Calu3 (cell line): Measurements from ENCODE around the gene LRBA. TPM values are rescaled to one million over a fixed set of nuclear protein-coding genes. Genes with fewer than 3 reads are reported as not detected.

Source experiments
- BruUV-seq: library from RNA; stranded (reverse); fragments of 400-500 nt; replicated peaks from 2 replicates; lab custom pipeline; 2021; lab: Mats Ljungman, UMichigan
- CTCF ChIA-PET: fragments of 300-600 bp; sonication (Branson Sonifier 250); formaldehyde crosslinking; loops from one replicate; lab custom pipeline; 2022; ENCODE audit warnings: antibody characterized with exemption; lab: Charles Lee
- DNase-seq: peaks from one replicate; pipeline ENCODE4 v3.0.0; 2022
- H3K27ac Mint-ChIP-seq: one replicate; pipeline ENCODE4 v1.8.0; 2022; ENCODE audit warnings: mixed read lengths; ENCODE audit not compliant: unreplicated experiment
- H3K27me3 Mint-ChIP-seq: one replicate; pipeline ENCODE4 v1.8.0; 2022; ENCODE audit warnings: mixed read lengths; ENCODE audit not compliant: unreplicated experiment
- H3K36me3 Mint-ChIP-seq: one replicate; pipeline ENCODE4 v1.8.0; 2022; ENCODE audit warnings: mild to moderate bottlenecking, moderate library complexity, mixed read lengths; ENCODE audit not compliant: insufficient read depth, unreplicated experiment
- H3K4me1 Mint-ChIP-seq: one replicate; pipeline ENCODE4 v1.8.0; 2022; ENCODE audit warnings: mild to moderate bottlenecking, low read depth, mixed read lengths; ENCODE audit not compliant: unreplicated experiment
- H3K4me3 Mint-ChIP-seq: one replicate; pipeline ENCODE4 v1.8.0; 2022; ENCODE audit warnings: mild to moderate bottlenecking, low read depth, moderate library complexity, mixed read lengths; ENCODE audit not compliant: unreplicated experiment
- H3K9me3 Mint-ChIP-seq: one replicate; pipeline ENCODE4 v1.8.0; 2022; ENCODE audit warnings: low read depth, mixed read lengths; ENCODE audit not compliant: unreplicated experiment
- intact Hi-C: fragments of 100-400 bp; cut with micrococcal nuclease; formaldehyde crosslinking; loops from one replicate; pipeline ENCODE4 v1.10.0; 2022; ENCODE audit not compliant: unreplicated experiment
- total RNA-seq: library from RNA; stranded (reverse); gene quantifications from 2 replicates; pipeline ENCODE4 v1.2.3, GENCODE V29; 2022
- TF ChIP-seq, protein P1 (sequence below): fragments of 200-600 bp; IDR thresholded peaks from one replicate; pipeline ENCODE4 v1.8.0; 2022; ENCODE audit warnings: antibody characterized with exemption; ENCODE audit not compliant: unreplicated experiment

LRBA gene
- total RNA-seq, 1 experiment from 2014 or later: 49.0 TPM

GRCh38 chr4:150948074-150948473 is 67.0 kb downstream of the LRBA start:
- Mint-ChIP-seq H3K27ac (no peak overlapping the region), H3K4me3 (no peak overlapping the region), H3K27me3 (no peaks in the 10 kb centered on the region), H3K36me3 (no peaks in the 10 kb centered on the region), H3K9me3 (no peaks in the 10 kb centered on the region), H3K4me1 (peaks cover 41% of the 10 kb centered on the region)
- BruUV-seq: no TSS peak
- intact Hi-C loops: no loop called here
- no peak for DNase-seq
- TF ChIP-seq, protein P1, sequence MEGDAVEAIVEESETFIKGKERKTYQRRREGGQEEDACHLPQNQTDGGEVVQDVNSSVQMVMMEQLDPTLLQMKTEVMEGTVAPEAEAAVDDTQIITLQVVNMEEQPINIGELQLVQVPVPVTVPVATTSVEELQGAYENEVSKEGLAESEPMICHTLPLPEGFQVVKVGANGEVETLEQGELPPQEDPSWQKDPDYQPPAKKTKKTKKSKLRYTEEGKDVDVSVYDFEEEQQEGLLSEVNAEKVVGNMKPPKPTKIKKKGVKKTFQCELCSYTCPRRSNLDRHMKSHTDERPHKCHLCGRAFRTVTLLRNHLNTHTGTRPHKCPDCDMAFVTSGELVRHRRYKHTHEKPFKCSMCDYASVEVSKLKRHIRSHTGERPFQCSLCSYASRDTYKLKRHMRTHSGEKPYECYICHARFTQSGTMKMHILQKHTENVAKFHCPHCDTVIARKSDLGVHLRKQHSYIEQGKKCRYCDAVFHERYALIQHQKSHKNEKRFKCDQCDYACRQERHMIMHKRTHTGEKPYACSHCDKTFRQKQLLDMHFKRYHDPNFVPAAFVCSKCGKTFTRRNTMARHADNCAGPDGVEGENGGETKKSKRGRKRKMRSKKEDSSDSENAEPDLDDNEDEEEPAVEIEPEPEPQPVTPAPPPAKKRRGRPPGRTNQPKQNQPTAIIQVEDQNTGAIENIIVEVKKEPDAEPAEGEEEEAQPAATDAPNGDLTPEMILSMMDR: no peak
- CTCF ChIA-PET: no interaction called here

DNA sequence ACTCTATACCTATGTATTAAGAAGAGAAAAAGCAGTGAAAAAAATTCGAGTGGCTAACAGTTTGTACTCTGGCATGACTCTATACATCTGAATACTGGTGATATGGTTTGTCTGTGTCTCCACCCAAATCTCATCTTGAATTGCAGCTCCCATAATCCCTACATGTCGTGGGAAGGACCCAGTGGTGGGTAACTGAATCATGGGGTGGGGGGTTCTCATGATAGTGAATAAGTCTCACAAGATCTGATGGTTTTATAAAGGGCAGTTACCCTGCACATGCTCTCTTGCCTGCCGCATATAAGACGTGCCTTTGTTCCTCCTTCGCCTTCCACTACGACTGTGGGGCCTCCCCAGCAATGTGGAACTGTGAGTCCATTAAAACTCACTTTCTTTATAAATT is 70.4 kb downstream of the LRBA start:
- Mint-ChIP-seq H3K27me3 (no peaks in the 10 kb centered on the region), H3K4me1 (peaks cover 25% of the 10 kb centered on the region), H3K9me3 (no peaks in the 10 kb centered on the region), H3K27ac (no peak overlapping the region), H3K4me3 (no peak overlapping the region), H3K36me3 (no peaks in the 10 kb centered on the region)
- intact Hi-C loops: no loop called here
- CTCF ChIA-PET: no interaction called here
- no peak for DNase-seq
- no TSS peak for BruUV-seq
- TF ChIP-seq, protein P1: no peak

DNA sequence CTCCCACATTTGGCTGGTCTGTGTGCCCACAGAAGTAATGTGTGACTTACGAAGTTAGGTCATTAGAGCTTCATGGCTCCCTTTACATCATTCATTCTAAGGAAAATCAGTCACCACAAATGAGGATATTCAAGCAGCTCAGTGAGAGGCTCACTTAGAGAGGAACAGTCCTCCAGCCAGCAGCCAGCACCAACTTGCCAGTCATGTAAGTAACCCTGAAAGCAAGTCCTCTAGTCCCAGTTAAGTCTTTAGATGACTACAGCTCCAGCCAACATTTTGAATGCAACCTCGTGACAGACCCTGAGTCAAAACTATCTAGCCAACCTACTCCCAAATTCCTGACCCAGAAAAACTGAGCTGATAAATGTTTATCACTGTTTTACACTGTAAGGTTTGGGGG is 71.3 kb downstream of the LRBA start:
- no peak overlapping the region for H3K4me3 Mint-ChIP-seq
- TF ChIP-seq, protein P1: no peak
- intact Hi-C loops: no loop called here
- no peaks in the 10 kb centered on the region for H3K9me3 Mint-ChIP-seq
- no peaks in the 10 kb centered on the region for H3K27me3 Mint-ChIP-seq
- H3K27ac Mint-ChIP-seq: no peak overlapping the region
- BruUV-seq: no TSS peak
- H3K36me3 Mint-ChIP-seq: no peaks in the 10 kb centered on the region
- peak; percentile 2 for DNase-seq
- H3K4me1 Mint-ChIP-seq: peaks cover 25% of the 10 kb centered on the region
- CTCF ChIA-PET: interaction anchor here (0.6 kb wide), 1 partner anchor 148 kb away, joined by 4 read pairs; no protein-coding TSS in a partner anchor

DNA sequence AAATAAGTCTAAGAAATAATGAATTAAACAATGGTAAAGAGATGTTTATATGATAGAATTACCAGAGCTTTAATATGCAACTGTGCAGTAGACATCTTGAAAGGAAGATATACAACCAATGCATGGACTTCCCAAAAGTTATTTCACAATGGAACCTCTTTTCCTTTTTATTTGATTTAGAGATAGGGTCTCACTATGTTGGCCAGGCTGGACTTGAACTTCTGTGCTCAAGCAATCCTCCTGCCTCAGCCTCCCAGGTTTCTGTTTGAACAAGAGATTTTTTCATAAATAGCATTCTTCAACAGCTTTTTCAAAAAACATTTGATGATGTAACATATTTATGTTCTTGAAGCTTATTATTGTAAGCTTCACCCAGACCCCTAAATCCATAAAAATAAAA is 72.0 kb downstream of the LRBA start:
- Mint-ChIP-seq H3K27me3 (no peaks in the 10 kb centered on the region), H3K4me1 (peaks cover 21% of the 10 kb centered on the region), H3K4me3 (no peak overlapping the region), H3K9me3 (no peaks in the 10 kb centered on the region), H3K36me3 (no peaks in the 10 kb centered on the region), H3K27ac (no peak overlapping the region)
- no TSS peak for BruUV-seq
- TF ChIP-seq, protein P1: no peak
- intact Hi-C loops: no loop called here
- CTCF ChIA-PET: interaction anchor here (0.5 kb wide), 1 partner anchor 78 kb away, joined by 3 read pairs; no protein-coding TSS in a partner anchor
- DNase-seq: no peak
